ENCODE measurements around the gene NEK11.
"Not testable (repeated sequence)": the region's sequence is repeated elsewhere in the genome, so short reads cannot be mapped to it uniquely, and the experiment has no call there.

DNA sequence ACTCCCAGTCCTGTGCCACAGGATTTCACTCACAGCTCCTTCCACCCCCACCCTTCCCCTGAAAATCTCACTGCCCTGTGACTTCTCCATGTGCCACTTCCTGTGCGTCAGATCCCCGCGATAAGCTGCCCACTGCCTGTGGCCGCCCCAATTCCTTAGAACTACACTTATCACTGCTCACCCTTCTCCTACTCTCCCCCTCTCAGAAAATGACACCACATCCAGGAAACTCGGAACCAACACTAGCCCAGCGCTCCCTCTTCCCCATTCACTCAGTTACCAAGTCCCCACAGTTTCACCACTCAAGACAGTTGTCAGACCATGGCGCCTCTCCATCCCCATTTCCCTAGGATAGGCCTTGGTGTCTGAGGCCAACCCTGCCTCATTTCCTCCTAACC lies 334.4 kb downstream of the NEK11 start:
- TF ChIP-seq, protein P1, sequence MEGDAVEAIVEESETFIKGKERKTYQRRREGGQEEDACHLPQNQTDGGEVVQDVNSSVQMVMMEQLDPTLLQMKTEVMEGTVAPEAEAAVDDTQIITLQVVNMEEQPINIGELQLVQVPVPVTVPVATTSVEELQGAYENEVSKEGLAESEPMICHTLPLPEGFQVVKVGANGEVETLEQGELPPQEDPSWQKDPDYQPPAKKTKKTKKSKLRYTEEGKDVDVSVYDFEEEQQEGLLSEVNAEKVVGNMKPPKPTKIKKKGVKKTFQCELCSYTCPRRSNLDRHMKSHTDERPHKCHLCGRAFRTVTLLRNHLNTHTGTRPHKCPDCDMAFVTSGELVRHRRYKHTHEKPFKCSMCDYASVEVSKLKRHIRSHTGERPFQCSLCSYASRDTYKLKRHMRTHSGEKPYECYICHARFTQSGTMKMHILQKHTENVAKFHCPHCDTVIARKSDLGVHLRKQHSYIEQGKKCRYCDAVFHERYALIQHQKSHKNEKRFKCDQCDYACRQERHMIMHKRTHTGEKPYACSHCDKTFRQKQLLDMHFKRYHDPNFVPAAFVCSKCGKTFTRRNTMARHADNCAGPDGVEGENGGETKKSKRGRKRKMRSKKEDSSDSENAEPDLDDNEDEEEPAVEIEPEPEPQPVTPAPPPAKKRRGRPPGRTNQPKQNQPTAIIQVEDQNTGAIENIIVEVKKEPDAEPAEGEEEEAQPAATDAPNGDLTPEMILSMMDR (IDR thresholded peaks at IDR 0.05; ENCODE audit: poor library complexity), result not testable (repeated sequence)
- TF ChIP-seq EZH2 (IDR thresholded peaks at IDR 0.05; ENCODE audit: borderline replicate concordance); EZH2phosphoT487 (IDR thresholded peaks at IDR 0.05; ENCODE audit: low read depth, severe bottlenecking, unreplicated experiment): not testable (repeated sequence)
